ENCODE data around the gene GPR25. TPM values are rescaled to one million over a fixed set of nuclear protein-coding genes. Genes with fewer than 3 reads are reported as not detected.

Gene GPR25
- total RNA-seq, 4 donors from 2014 or later = 0.48 TPM; not detected in 3

DNA sequence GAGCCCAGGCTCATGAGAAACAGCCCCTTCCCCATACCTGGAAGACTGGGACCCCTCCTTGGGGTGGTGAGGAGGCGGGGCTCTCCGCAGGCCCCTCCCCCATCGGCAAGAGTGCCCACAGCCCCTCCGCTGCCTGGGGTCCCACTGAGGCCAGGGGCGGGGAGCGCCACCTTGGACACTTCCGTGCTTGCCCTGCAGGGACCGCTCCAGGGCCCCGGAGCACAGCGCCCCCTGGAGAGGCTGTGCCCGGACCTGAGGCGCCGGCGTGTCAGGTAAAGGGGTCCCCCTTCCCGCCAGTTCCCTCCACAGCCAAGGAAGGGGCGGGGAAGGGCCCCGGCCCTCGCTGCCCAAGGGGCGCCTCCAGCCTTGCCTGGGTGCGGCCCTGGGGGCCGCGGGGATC, 43.4 kb downstream of the GPR25 start:
- peak overlapping the region in 1 of 4 donors; percentile 60 for H3K27ac ChIP-seq
- peaks cover 0 to 26% (median 13%) of the 10 kb centered on the region in 4 donors for H3K4me1 ChIP-seq
- H3K4me3 ChIP-seq = no peak overlapping the region
- no peaks in the 10 kb centered on the region for H3K36me3 ChIP-seq
- intact Hi-C loops (cut with DNase I; ENCODE audit: low total_unique reads) (no loop called here), in situ Hi-C loops (cut with MboI; ENCODE audit: low pct_ligation_motif_present in 1 of 4, low pct_unique_long_range_greater_than_20kb in 1 of 4, low sequenced_read_pairs in 3 of 4) (no loop called here)
- no peaks in the 10 kb centered on the region for H3K9me3 ChIP-seq
- 58% methylated on average over 5 of the region's 22 CpGs; no CpG with 5 or more reads in 1 of the 2 donors for WGBS, 2 donors (ENCODE audit: low coverage in 1 of 2)
- no peaks in the 10 kb centered on the region for H3K27me3 ChIP-seq
- DNase-seq = no peak
- TF ChIP-seq POLR2AphosphoS5 (IDR thresholded peaks at IDR 0.05) = peak in 1 of 3 donors; percentile 28
- no peak for TF ChIP-seq POLR2A (IDR thresholded peaks at IDR 0.05)
- TF ChIP-seq, protein P1, sequence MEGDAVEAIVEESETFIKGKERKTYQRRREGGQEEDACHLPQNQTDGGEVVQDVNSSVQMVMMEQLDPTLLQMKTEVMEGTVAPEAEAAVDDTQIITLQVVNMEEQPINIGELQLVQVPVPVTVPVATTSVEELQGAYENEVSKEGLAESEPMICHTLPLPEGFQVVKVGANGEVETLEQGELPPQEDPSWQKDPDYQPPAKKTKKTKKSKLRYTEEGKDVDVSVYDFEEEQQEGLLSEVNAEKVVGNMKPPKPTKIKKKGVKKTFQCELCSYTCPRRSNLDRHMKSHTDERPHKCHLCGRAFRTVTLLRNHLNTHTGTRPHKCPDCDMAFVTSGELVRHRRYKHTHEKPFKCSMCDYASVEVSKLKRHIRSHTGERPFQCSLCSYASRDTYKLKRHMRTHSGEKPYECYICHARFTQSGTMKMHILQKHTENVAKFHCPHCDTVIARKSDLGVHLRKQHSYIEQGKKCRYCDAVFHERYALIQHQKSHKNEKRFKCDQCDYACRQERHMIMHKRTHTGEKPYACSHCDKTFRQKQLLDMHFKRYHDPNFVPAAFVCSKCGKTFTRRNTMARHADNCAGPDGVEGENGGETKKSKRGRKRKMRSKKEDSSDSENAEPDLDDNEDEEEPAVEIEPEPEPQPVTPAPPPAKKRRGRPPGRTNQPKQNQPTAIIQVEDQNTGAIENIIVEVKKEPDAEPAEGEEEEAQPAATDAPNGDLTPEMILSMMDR (IDR thresholded peaks at IDR 0.05) = peak in 3 of 5 experiments; percentile 4 to 47 (median 16)
- TF ChIP-seq EP300 (IDR thresholded peaks at IDR 0.05; ENCODE audit: low read depth) = no peak

DNA sequence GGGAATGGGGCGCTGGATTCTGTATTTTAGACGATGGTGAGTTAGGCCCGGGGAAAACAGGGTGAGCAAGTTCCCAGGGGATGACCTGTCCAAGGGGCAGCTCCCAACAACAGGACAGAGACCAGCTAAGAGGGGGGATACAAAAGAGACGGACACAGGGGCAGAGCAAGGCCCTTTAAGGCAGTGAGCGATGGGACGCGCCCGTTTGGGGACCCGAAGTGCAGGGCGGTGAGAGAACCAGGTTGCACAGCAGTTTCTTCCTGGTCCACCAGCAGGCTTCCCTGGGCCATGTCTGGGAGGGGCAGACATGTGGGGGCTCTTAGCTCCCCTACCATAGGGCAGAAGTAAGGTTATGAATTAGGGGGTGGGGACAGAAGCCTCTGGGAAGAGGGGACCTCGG, 43.9 kb downstream of the GPR25 start:
- 84% methylated on average over 11 of the region's 11 CpGs; no CpG with 5 or more reads in 1 of the 2 donors for WGBS, 2 donors (ENCODE audit: low coverage in 1 of 2)
- no peak for TF ChIP-seq POLR2A (IDR thresholded peaks at IDR 0.05)
- TF ChIP-seq, protein P1 (IDR thresholded peaks at IDR 0.05) = no peak
- no peak for TF ChIP-seq POLR2AphosphoS5 (IDR thresholded peaks at IDR 0.05)
- no peak for TF ChIP-seq EP300 (IDR thresholded peaks at IDR 0.05; ENCODE audit: low read depth)
- Histone ChIP-seq H3K36me3 (no peaks in the 10 kb centered on the region), H3K27ac (peak overlapping the region in 3 of 4 donors; percentile 48 to 60 (median 60)), H3K27me3 (no peaks in the 10 kb centered on the region), H3K4me1 (peaks cover 0 to 26% (median 13%) of the 10 kb centered on the region in 4 donors), H3K4me3 (no peak overlapping the region), H3K9me3 (no peaks in the 10 kb centered on the region)
- in situ Hi-C loops (cut with MboI; ENCODE audit: low pct_ligation_motif_present in 1 of 4, low pct_unique_long_range_greater_than_20kb in 1 of 4, low sequenced_read_pairs in 3 of 4) (no loop called here), intact Hi-C loops (cut with DNase I; ENCODE audit: low total_unique reads) (no loop called here)
- DNase-seq = no peak

DNA sequence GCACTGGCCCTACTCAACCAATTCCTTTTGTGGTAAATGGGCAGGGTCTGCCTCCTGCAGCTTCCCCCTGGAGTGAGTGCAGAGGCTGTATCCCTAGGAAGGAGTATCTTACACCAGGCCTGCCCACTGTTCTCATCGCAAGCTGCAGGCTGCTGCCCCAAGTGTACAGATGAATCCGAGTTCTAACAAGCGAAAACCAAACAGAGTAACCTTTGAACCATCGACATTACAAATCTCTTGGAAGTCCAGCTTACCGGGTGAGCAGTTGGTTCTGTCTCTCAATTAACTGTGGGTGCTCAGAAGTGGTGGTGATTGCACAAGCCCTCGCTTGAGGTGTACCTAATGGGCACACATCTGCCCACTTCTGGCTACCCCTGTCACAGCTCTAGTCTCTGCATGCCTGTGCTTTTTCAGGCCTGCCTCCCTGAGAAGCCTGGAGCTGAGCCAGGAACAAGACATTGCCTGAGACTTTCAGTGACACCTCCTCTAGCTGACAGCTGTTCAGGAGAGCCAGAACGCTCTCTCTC, 44.6 kb downstream of the GPR25 start:
- DNase-seq = no peak
- intact Hi-C loops (cut with DNase I; ENCODE audit: low total_unique reads) = no loop called here
- WGBS, 2 donors (ENCODE audit: low coverage in 1 of 2) = 62 to 67% methylated on average over 1 to 7 of the region's 7 CpGs
- H3K27me3 ChIP-seq = no peaks in the 10 kb centered on the region
- TF ChIP-seq POLR2A (IDR thresholded peaks at IDR 0.05) = peak; percentile 10
- TF ChIP-seq, protein P1 (IDR thresholded peaks at IDR 0.05) = no peak
- in situ Hi-C loops (cut with MboI; ENCODE audit: low pct_ligation_motif_present in 1 of 4, low pct_unique_long_range_greater_than_20kb in 1 of 4, low sequenced_read_pairs in 3 of 4) = no loop called here
- no peak overlapping the region for H3K4me3 ChIP-seq
- no peaks in the 10 kb centered on the region for H3K36me3 ChIP-seq
- H3K4me1 ChIP-seq = peaks cover 0 to 26% (median 12%) of the 10 kb centered on the region in 4 donors
- no peaks in the 10 kb centered on the region for H3K9me3 ChIP-seq
- H3K27ac ChIP-seq = peak overlapping the region in 3 of 4 donors; percentile 48 to 60 (median 60)

DNA sequence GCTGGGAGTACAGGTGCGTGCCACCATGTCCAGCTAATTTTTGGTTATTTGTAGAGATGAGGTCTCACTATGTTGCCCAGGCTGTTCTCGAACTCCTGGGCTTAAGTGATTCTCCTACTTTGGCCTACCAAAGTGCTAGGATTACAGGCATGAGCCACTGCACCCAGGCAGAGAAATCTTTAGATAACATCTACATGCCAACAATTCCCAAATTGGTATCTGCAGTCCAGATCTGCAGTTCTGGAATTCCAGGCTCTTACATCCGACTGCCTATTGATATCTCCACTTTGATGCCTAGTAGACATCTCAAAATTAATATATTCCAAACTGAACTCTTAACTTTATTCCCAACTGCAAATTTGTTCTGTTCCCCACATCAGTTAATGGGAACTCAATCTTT, 45.2 kb downstream of the GPR25 start:
- H3K9me3 ChIP-seq = no peaks in the 10 kb centered on the region
- WGBS, 2 donors (ENCODE audit: low coverage in 1 of 2) = 91 to 100% methylated on average over 3 of the region's 3 CpGs
- peaks cover 0 to 20% (median 12%) of the 10 kb centered on the region in 4 donors for H3K4me1 ChIP-seq
- DNase-seq = no peak
- no peaks in the 10 kb centered on the region for H3K36me3 ChIP-seq
- intact Hi-C loops (cut with DNase I; ENCODE audit: low total_unique reads) (no loop called here), in situ Hi-C loops (cut with MboI; ENCODE audit: low pct_ligation_motif_present in 1 of 4, low pct_unique_long_range_greater_than_20kb in 1 of 4, low sequenced_read_pairs in 3 of 4) (no loop called here)
- H3K27me3 ChIP-seq = no peaks in the 10 kb centered on the region
- H3K27ac ChIP-seq = no peak overlapping the region
- no peak for TF ChIP-seq POLR2AphosphoS5 (IDR thresholded peaks at IDR 0.05)
- no peak for TF ChIP-seq EP300 (IDR thresholded peaks at IDR 0.05; ENCODE audit: low read depth)
- no peak overlapping the region for H3K4me3 ChIP-seq

DNA sequence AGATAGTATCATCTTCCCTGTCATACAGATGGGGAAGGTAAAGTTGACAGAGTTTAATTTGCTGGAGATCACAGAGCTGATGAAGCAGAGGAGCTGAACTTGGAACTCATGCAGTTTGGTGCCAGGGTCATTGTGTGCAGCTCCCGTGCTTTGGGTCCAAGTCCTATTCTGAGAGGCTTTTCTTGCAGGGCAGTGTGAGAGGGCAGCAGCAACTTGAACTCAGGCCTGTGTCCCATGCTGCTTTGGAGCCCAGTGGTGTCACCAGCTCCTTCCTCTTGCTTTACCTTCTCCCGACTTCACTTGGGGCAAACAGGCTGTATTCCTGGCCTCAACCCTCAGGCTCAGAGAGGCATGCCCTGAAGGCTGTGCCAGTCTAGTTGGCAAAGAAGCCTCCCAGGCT, 46.6 kb downstream of the GPR25 start:
- no peak overlapping the region for H3K27ac ChIP-seq
- TF ChIP-seq EP300 (IDR thresholded peaks at IDR 0.05; ENCODE audit: low read depth) (no peak), POLR2AphosphoS5 (IDR thresholded peaks at IDR 0.05) (no peak), POLR2A (IDR thresholded peaks at IDR 0.05) (no peak)
- TF ChIP-seq, protein P1 (IDR thresholded peaks at IDR 0.05) = no peak
- 80% methylated on average over 2 of the region's 2 CpGs; no CpG with 5 or more reads in 1 of the 2 donors for WGBS, 2 donors (ENCODE audit: low coverage in 1 of 2)
- DNase-seq = no peak
- H3K9me3 ChIP-seq = no peaks in the 10 kb centered on the region
- H3K36me3 ChIP-seq = no peaks in the 10 kb centered on the region
- H3K27me3 ChIP-seq = no peaks in the 10 kb centered on the region
- in situ Hi-C loops (cut with MboI; ENCODE audit: low pct_ligation_motif_present in 1 of 4, low pct_unique_long_range_greater_than_20kb in 1 of 4, low sequenced_read_pairs in 3 of 4) (no loop called here), intact Hi-C loops (cut with DNase I; ENCODE audit: low total_unique reads) (no loop called here)
- H3K4me3 ChIP-seq = no peak overlapping the region
- peaks cover 0 to 15% (median 12%) of the 10 kb centered on the region in 4 donors for H3K4me1 ChIP-seq
